NCI-H460 (cell line): ENCODE data around the gene CYBA. TPM values are rescaled to one million over a fixed set of nuclear protein-coding genes. Genes with fewer than 3 reads are reported as not detected.

Experiments used
- DNase-seq: peaks from one replicate; pipeline ENCODE4 v3.0.0-alpha.2; 2016; ENCODE audit warnings: low read depth; ENCODE audit errors: extremely low read depth
- total RNA-seq: library from RNA; depleted of rRNA; stranded (reverse); fragments of >200 nt; shearing (Covaris generic); gene quantifications from 2 replicates; pipeline ENCODE4 v1.2.3, GENCODE V29; 2014; rRNA removed

CYBA gene
- total RNA-seq, 1 experiment from 2014 or later, result 143 TPM

DNA sequence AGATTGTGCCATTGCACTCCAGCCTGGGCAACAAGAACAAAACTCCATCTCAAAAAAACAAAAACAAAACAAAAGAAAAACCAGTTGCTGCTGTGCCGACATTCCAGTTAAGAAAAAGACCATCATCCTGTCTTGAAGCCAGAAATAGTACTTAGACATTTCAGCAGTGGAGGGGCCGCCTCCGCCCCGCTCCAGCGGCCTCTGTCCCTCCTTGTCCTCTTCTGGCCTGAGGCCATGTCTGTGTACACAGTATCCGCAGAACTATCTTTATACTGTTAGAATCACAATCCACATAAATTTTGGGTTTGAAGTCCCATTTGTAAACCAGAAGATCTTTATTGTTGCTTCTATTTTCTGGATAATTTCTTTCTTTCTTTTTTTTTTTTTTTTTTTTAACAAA lies 55.8 kb downstream of the CYBA start:
- no peak for DNase-seq

DNA sequence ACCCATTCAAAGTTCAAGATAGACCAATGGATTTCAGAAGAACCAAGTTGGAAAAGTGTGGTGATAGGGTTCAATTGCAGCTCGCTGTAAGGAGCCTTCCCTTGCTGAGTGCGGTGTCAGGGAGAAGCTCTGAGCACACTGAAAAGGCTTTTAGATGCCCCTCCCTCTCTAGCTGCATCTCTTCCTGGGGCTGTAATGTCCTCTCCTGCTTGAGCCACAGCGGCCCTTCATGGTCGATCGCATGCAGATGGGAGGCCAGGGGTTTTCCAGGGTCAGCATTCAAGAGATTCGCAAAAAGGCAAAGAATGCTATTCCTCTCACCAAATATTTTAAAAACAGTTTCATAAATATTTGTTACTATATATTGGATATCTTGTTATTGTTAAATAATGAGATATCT lies 56.9 kb downstream of the CYBA start:
- no peak for DNase-seq

DNA sequence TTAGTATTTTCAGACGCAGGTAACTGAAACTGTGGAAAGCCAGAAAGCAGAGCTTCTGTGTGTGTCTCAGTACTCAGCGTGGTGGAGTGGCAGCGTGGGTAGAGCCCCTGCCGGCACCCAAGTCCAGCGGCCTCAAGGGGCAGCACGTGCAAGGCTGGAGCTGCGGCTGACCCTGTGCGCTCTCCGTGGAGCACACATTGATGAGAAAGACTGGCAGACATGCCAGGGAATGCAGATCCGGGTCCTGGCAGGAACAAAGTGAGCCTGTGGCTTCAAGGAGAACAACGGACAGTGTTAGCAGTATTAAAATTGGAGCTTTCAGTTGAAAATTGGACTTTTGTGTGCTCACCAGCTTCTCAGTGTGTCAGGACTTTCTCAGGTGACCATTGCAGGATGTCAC lies 57.4 kb downstream of the CYBA start:
- no peak for DNase-seq

Other genes starting within 250 kb of the CYBA start
- 0.67 and 0.95 TPM in 2 replicates for gene ZFPM1, start 197.8 kb downstream of the CYBA start, total RNA-seq
- gene ZC3H18, start 80.7 kb downstream of the CYBA start, total RNA-seq, result 12.8 and 13.6 TPM in 2 replicates
- gene IL17C, start 12.5 kb downstream of the CYBA start, total RNA-seq, result not detected in 2 replicates
- 7.0 and 7.4 TPM in 2 replicates for gene MVD, start 12.0 kb upstream of the CYBA start, total RNA-seq
- gene SNAI3, start 35.5 kb upstream of the CYBA start, total RNA-seq, result not detected in 2 replicates
- 11.3 and 11.8 TPM in 2 replicates for gene RNF166, start 55.4 kb upstream of the CYBA start, total RNA-seq
- gene CTU2, start 55.5 kb upstream of the CYBA start, total RNA-seq, result 9.8 and 10.4 TPM in 2 replicates
- gene PIEZO1, start 134.2 kb upstream of the CYBA start, total RNA-seq, result 81.4 and 91.4 TPM in 2 replicates
- 12.5 and 13.8 TPM in 2 replicates for gene CDT1, start 152.7 kb upstream of the CYBA start, total RNA-seq
- 124 and 160 TPM in 2 replicates for gene APRT, start 160.9 kb upstream of the CYBA start, total RNA-seq
- 17.9 and 20.0 TPM in 2 replicates for gene GALNS, start 205.9 kb upstream of the CYBA start, total RNA-seq
- 20.0 and 21.1 TPM in 2 replicates for gene TRAPPC2L, start 206.1 kb upstream of the CYBA start, total RNA-seq
- 0.43 TPM in 1 of 2 replicates, not detected in the other for gene PABPN1L, start 215.6 kb upstream of the CYBA start, total RNA-seq